ENCODE data around the gene MTUS2. TPM values are rescaled to one million over a fixed set of nuclear protein-coding genes. Genes with fewer than 3 reads are reported as not detected.

Gene MTUS2
- total RNA-seq, 1 experiment from 2014 or later, result 0.35 TPM

GRCh38 chr13:29315847-29316246 is 495.7 kb downstream of the MTUS2 start:
- Histone ChIP-seq H3T11ph (ENCODE audit: low read length) (no peak overlapping the region), H2AFZ (ENCODE audit: low read length) (no peak overlapping the region), H2BK12ac (ENCODE audit: insufficient read length, low read depth, low read length) (no peak overlapping the region), H4K5ac (ENCODE audit: insufficient read length, low read depth, low read length) (no peak overlapping the region), H3K27me3 (ENCODE audit: insufficient read depth, low read length) (no peaks in the 10 kb centered on the region), H3K4me2 (ENCODE audit: insufficient read depth, insufficient read length, low read length) (no peak overlapping the region), H3K23ac (ENCODE audit: insufficient read length, low read depth, low read length) (no peak overlapping the region), H2BK120ac (ENCODE audit: low read depth, low read length, poor library complexity, severe bottlenecking) (no peak overlapping the region), H3K79me1 (ENCODE audit: insufficient read depth, low read depth, low read length, poor library complexity, severe bottlenecking) (no peaks in the 10 kb centered on the region), H2BK5ac (ENCODE audit: insufficient read length, low read length) (no peak overlapping the region), H3K14ac (ENCODE audit: insufficient read depth, low read length) (no peak overlapping the region), H2BK20ac (ENCODE audit: low read depth, low read length, poor library complexity, severe bottlenecking) (no peak overlapping the region), H2BK15ac (ENCODE audit: low read depth, low read length) (no peak overlapping the region), H3K23me2 (ENCODE audit: insufficient read length, low read depth, low read length, poor library complexity, severe bottlenecking) (no peaks in the 10 kb centered on the region), H3K4ac (ENCODE audit: low read depth, low read length) (no peak overlapping the region), H4K91ac (ENCODE audit: insufficient read length, low read depth, low read length) (no peak overlapping the region), H3K18ac (ENCODE audit: insufficient read length, low read depth, low read length) (no peak overlapping the region), H3K4me1 (ENCODE audit: insufficient read depth, low read length) (no peaks in the 10 kb centered on the region; the same call in 1 of the 2 replicates), H4K20me1 (ENCODE audit: control insufficient read depth, insufficient read depth, insufficient read length) (no peaks in the 10 kb centered on the region), H3K56ac (ENCODE audit: insufficient read length, low read depth, low read length) (no peak overlapping the region), H4K8ac (replicated peaks; ENCODE audit: insufficient read length, low read depth, low read length) (no peak overlapping the region), H3K9ac (ENCODE audit: extremely low read depth, insufficient read length, low read length) (no peak overlapping the region), H2AK5ac (ENCODE audit: insufficient read length, low read length) (no peak overlapping the region), H3K27ac (ENCODE audit: insufficient read length, low read depth, low read length) (no peak overlapping the region), H3K79me2 (ENCODE audit: insufficient read depth, low read length) (no peaks in the 10 kb centered on the region), H3K9me3 (ENCODE audit: control insufficient read depth, low read depth, low read length) (no peaks in the 10 kb centered on the region)
- H3K4me3 Mint-ChIP-seq, result no peak overlapping the region
- H3K4me1 Mint-ChIP-seq, result peaks cover 0 to 7% of the 10 kb centered on the region in 2 experiments; a peak in 3 of 4 replicates
- H3K36me3 Mint-ChIP-seq (ENCODE audit: insufficient read depth in 1 of 3, low read depth in 3 of 3), result no peaks in the 10 kb centered on the region; a peak in 1 of 7 replicates
- no peaks in the 10 kb centered on the region for H3K27me3 Mint-ChIP-seq (ENCODE audit: low read depth)
- no peak for DNase-seq
- H3K9me3 Mint-ChIP-seq, result peaks cover 0 to 4% of the 10 kb centered on the region in 2 experiments; a peak in 2 of 5 replicates
- no peak for TF ChIP-seq CTCF (conservative IDR thresholded peaks at IDR 0.05)
- H3K27ac Mint-ChIP-seq, result no peak overlapping the region
- no CpG with 5 or more reads among the region's 2 CpGs for WGBS (ENCODE audit: extremely low coverage, insufficient read length, low lambda C conversion rate)

All from H9 (cell line).